ENCODE data around the gene KXD1. TPM values are rescaled to one million over a fixed set of nuclear protein-coding genes. Genes with fewer than 3 reads are reported as not detected.

Gene KXD1
- polyA plus RNA-seq, 1 of the 3 experiments (the other 2 are of a cell fraction), result 151 TPM

DNA sequence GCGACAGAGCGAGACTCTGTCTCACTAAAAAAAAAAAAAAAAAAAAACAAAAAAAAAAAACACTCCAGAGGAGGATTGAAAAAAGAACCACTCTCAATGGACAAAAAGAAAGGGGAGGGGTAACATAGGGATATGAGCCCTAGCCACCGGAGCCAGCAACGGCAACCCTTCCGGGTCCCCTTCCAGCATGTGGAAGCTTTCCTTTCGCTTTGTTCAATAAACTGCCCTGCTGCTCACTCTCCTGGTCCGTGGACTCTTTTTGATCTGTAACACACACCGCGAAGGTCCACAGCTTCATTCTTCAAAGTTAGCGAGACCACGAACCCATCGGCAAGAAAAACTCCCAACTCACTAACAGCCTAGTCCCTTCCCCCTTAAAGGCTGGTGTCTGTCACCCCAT is 29.9 kb downstream of the KXD1 start (continued):
- TF ChIP-seq SIN3A (IDR thresholded peaks at IDR 0.05; ENCODE audit: borderline replicate concordance, low read depth, low read length), result no peak
- no peak for TF ChIP-seq EZH2phosphoT487 (IDR thresholded peaks at IDR 0.05; ENCODE audit: borderline replicate concordance, low read depth)
- no peak for TF ChIP-seq GABPA (IDR thresholded peaks at IDR 0.05; ENCODE audit: low read depth)
- TF ChIP-seq TCF12 (IDR thresholded peaks at IDR 0.05), result no peak

DNA sequence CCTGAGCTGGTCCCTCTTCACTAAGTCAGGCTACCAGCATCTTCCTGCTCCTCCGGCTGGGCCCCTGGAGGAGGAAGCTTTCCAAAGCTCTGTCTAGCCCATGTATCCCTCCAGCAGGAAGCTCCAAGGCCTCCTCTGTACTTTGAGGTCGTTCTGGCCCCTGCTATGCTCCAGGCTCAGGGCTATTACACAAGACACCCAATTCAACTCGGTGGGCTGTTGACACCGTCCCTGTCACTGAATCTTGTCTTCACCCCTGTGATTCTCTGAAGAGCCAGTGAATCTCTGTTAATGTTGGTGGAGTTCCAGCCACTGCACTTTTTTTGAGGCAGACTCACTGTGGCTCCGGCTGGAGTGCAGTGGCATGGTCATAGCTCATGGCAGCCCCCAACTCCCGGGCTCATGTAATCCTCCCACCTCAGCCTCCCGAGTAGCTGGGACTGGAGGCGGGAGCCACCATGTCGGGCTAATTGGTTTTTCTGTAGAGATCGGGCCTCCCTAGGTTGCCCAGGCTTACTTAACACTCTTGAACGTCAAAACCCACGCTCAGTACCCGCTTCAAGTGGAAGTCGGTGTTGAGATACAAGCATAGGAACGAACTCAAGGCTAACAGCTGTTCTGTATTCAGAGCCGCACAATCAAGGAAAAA is 30.4 kb downstream of the KXD1 start:
- peaks cover 10% of the 10 kb centered on the region; the same call in 1 of the 2 replicates for H3K79me2 ChIP-seq (ENCODE audit: insufficient read depth)
- no peaks in the 10 kb centered on the region for H3K36me3 ChIP-seq (replicated peaks in 1 of 2; ENCODE audit: control insufficient read depth in 1 of 2, insufficient read depth in 2 of 2, low read length in 1 of 2)
- no peaks in the 10 kb centered on the region for H3K27me3 ChIP-seq (ENCODE audit: insufficient read depth)
- H3K9me2 ChIP-seq, result no peaks in the 10 kb centered on the region
- no peaks in the 10 kb centered on the region for H4K20me1 ChIP-seq (ENCODE audit: insufficient read depth)
- TF ChIP-seq NRF1 (IDR thresholded peaks at IDR 0.05; ENCODE audit: low read depth, low read length) (no peak), SMC3 (IDR thresholded peaks at IDR 0.05; ENCODE audit: low read depth, low read length) (no peak), MXI1 (IDR thresholded peaks at IDR 0.05; ENCODE audit: low read depth, low read length) (0 out of 2 replicates have a peak, but pooled peaks have one; percentile 11)
- no peaks in the 10 kb centered on the region for H3K9me3 ChIP-seq
- peak overlapping the region; percentile 83 to 89 for H3K4me3 ChIP-seq (ENCODE audit: low read depth in 2 of 2, low read length in 1 of 2)
- H3K27ac ChIP-seq (ENCODE audit: low read depth in 2 of 2, low read length in 1 of 2), result peak overlapping the region; percentile 69 to 94; a peak in 3 of 4 replicates
- H3K4me1 ChIP-seq (ENCODE audit: control insufficient read depth in 1 of 2, insufficient read depth in 2 of 2, low read depth in 1 of 2, low read length in 1 of 2), result peaks cover 6 to 22% of the 10 kb centered on the region in 2 experiments; a peak in 1 of 4 replicates
- peak overlapping the region; percentile 92 for H3K4me2 ChIP-seq
- H3K9ac ChIP-seq, result peak overlapping the region; percentile 79; the same call in 1 of the 2 replicates
- ChIA-PET POLR2A (interaction anchor here (0.7 to 2.3 kb wide), 6 partner anchors 11 to 331 kb away, joined by 3 to 14 read pairs (median 8); partner anchors contain the start of genes COPE, DDX49 and UBA52), CTCF (interaction anchor here (0.7 to 10.5 kb wide), 28 partner anchors 10 to 399 kb away, joined by 3 to 234 read pairs (median 6); partner anchors contain the start of genes CERS1, ELL, KXD1 and TMEM59L)
- peak overlapping the region; percentile 84 for H2AFZ ChIP-seq (ENCODE audit: low read depth)
- H3F3A ChIP-seq (replicated peaks; ENCODE audit: insufficient read depth), result peaks cover 23% of the 10 kb centered on the region
- 62% methylated on average over 16 of the region's 16 CpGs for whole genome bisulfite sequencing (ENCODE audit: low lambda C conversion rate)
- no peak for DNase-seq

DNA sequence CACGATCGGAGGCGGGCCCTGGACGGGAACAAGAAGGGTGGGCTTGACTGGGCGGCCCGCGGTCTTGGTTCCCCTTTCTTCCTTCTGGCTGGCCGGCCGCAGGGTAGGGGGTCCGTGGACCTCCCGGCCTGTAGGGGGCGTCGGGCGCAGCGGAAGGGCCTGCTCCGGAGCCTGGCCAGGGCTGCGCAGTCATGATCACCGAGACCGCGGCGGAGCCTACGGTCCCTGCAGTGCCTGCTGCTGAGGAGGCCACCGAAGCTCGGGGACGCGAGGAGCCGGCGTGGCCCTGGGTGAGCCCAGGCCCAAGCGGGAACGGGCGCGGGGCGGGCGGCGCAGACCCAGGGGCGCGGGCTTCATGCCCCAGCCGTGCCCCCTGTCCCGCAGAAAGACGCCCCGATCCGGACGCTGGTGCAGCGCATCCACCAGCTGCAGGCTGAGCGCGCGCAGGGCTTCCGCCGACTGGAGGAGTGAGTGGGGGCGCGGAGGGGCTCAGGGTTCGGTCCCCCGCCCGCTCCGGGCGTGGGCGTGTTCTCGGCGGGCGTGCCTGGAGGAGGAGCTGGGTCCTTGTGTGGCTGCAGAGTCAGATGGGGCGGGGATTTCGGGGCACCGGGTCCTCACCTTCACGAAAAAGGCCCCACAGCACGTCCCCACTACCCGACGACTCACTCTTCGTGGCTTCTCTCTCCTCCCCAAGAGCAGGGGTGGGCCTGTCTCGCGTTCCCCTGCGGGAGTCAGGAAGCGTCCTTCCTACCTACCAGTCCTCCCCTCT is 31.1 kb downstream of the KXD1 start, which contains the start of gene REX1BD:
Gene REX1BD (plus strand): TSS at position 188 of the 769 bp plus-strand sequence. CDS start 4 bp downstream, at position 192.
- Histone ChIP-seq H3K9ac (peak within 1 kb of the TSS; percentile 79), H3K4me2 (peak within 1 kb of the TSS; percentile 92), H3F3A (replicated peaks; ENCODE audit: insufficient read depth) (peaks cover 26% of the 10 kb centered on the region), H3K27ac (ENCODE audit: low read depth in 2 of 2, low read length in 1 of 2) (peak within 1 kb of the TSS; percentile 69 to 94), H3K79me2 (ENCODE audit: insufficient read depth) (peaks cover 10% of the 10 kb centered on the region; the same call in 1 of the 2 replicates), H3K4me1 (ENCODE audit: control insufficient read depth in 1 of 2, insufficient read depth in 2 of 2, low read depth in 1 of 2, low read length in 1 of 2) (peaks cover 6 to 22% of the 10 kb centered on the region in 2 experiments; a peak in 1 of 4 replicates), H2AFZ (ENCODE audit: low read depth) (peak within 1 kb of the TSS; percentile 84), H3K36me3 (replicated peaks in 1 of 2; ENCODE audit: control insufficient read depth in 1 of 2, insufficient read depth in 2 of 2, low read length in 1 of 2) (no peaks in the 10 kb centered on the region), H3K27me3 (ENCODE audit: insufficient read depth) (no peaks in the 10 kb centered on the region), H4K20me1 (ENCODE audit: insufficient read depth) (no peaks in the 10 kb centered on the region), H3K9me2 (no peaks in the 10 kb centered on the region), H3K4me3 (ENCODE audit: low read depth in 2 of 2, low read length in 1 of 2) (peak within 1 kb of the TSS; percentile 83 to 89), H3K9me3 (no peaks in the 10 kb centered on the region)
- POLR2A ChIA-PET, result interaction anchor here (0.8 to 2.5 kb wide), 11 partner anchors 11 to 330 kb away, joined by 3 to 20 read pairs (median 5); partner anchors contain the start of genes COPE, DDX49, TMEM59L and UBA52
- peak; percentile 89 for DNase-seq
- WGBS (ENCODE audit: low lambda C conversion rate), result 1% methylated on average over 27 of the region's 72 CpGs
- CTCF ChIA-PET, result interaction anchor here (0.7 to 10.5 kb wide), 40 partner anchors 8 to 399 kb away, joined by 3 to 234 read pairs (median 5); partner anchors contain the start of genes CERS1, CRTC1, ELL and KXD1
- TF ChIP-seq CHD2 (IDR thresholded peaks at IDR 0.05; ENCODE audit: low read length, partially characterized antibody) (peak; percentile 34), RAD21 (IDR thresholded peaks at IDR 0.05; ENCODE audit: low read length) (peak; percentile 5; the same call in 1 of the 2 replicates), TEAD4 (IDR thresholded peaks at IDR 0.05; ENCODE audit: borderline replicate concordance, insufficient read depth) (peak; percentile 28; the same call in 1 of the 2 replicates), SMC3 (IDR thresholded peaks at IDR 0.05; ENCODE audit: low read depth, low read length) (peak; percentile 2; the same call in 1 of the 2 replicates), FOXJ3 (CRISPR knock-in tag; IDR thresholded peaks at IDR 0.05) (0 out of 2 replicates have a peak, but pooled peaks have one; percentile 40), TAF1 (IDR thresholded peaks at IDR 0.05; ENCODE audit: borderline replicate concordance, low read depth, low read length) (peak; percentile 68; the same call in 1 of the 2 replicates), EP300 (IDR thresholded peaks at IDR 0.05; ENCODE audit: borderline replicate concordance in 1 of 2, low read depth in 1 of 2, low read length in 1 of 2) (no peak), RCOR1 (IDR thresholded peaks at IDR 0.05; ENCODE audit: low read length) (peak; percentile 24; the same call in 1 of the 2 replicates)
- TF ChIP-seq, protein P1, sequence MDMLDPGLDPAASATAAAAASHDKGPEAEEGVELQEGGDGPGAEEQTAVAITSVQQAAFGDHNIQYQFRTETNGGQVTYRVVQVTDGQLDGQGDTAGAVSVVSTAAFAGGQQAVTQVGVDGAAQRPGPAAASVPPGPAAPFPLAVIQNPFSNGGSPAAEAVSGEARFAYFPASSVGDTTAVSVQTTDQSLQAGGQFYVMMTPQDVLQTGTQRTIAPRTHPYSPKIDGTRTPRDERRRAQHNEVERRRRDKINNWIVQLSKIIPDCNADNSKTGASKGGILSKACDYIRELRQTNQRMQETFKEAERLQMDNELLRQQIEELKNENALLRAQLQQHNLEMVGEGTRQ (IDR thresholded peaks at IDR 0.05; ENCODE audit: borderline replicate concordance, low read depth, low read length), result no peak
- TF ChIP-seq, protein P2, sequence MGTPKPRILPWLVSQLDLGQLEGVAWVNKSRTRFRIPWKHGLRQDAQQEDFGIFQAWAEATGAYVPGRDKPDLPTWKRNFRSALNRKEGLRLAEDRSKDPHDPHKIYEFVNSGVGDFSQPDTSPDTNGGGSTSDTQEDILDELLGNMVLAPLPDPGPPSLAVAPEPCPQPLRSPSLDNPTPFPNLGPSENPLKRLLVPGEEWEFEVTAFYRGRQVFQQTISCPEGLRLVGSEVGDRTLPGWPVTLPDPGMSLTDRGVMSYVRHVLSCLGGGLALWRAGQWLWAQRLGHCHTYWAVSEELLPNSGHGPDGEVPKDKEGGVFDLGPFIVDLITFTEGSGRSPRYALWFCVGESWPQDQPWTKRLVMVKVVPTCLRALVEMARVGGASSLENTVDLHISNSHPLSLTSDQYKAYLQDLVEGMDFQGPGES (IDR thresholded peaks at IDR 0.05; ENCODE audit: low read depth, low read length), result no peak

Measured in SK-N-SH (cell line).